Upper lobe of right lung (tissue), 1 donor: ENCODE results near the gene PEX1. TPM values are rescaled to one million over a fixed set of nuclear protein-coding genes. Genes with fewer than 3 reads are reported as not detected.
"Not testable (repeated sequence)": the region's sequence is repeated elsewhere in the genome, so short reads cannot be mapped to it uniquely, and the experiment has no call there.

Experiments used
- ATAC-seq: fragments of 200-7000 bp; cut with Tn5 transposase; one replicate; pipeline ENCODE4 v1.9.1; 2020; ENCODE audit warnings: mild to moderate bottlenecking, moderate library complexity
- DNase-seq: peaks from one replicate; pipeline ENCODE4 v3.0.0-alpha.2; 2020
- H3K27ac ChIP-seq: fragments of 200-600 bp; one replicate; pipeline ENCODE4 v1.8.0; 2022
- H3K27me3 ChIP-seq: fragments of 200-600 bp; one replicate; pipeline ENCODE4 v1.8.0; 2022; ENCODE audit warnings: mild to moderate bottlenecking
- H3K36me3 ChIP-seq: fragments of 200-600 bp; one replicate; pipeline ENCODE4 v1.8.0; 2022
- H3K4me1 ChIP-seq: fragments of 200-600 bp; one replicate; pipeline ENCODE4 v1.8.0; 2022
- H3K4me3 ChIP-seq: fragments of 200-600 bp; one replicate; pipeline ENCODE4 v1.8.0; 2022; ENCODE audit warnings: mild to moderate bottlenecking
- H3K9me3 ChIP-seq: fragments of 200-600 bp; one replicate; pipeline ENCODE4 v1.8.0; 2022
- CTCF ChIP-seq: fragments of 200-600 bp; IDR thresholded peaks from one replicate; pipeline ENCODE4 v1.8.0; 2022; ENCODE audit warnings: antibody characterized with exemption
- intact Hi-C: fragments of 100-400 bp; cut with DNase I; formaldehyde crosslinking; loops from one replicate; pipeline ENCODE4 v1.11.0; 2022
- total RNA-seq: library from RNA; stranded (reverse); fragmentation: NEBNext Ultra II Directional; extraction: Animal tissue kit (Norgen Biotek cat#: 25700); gene quantifications from one replicate; pipeline ENCODE4 v1.2.1, GENCODE V29; 2021
- donor health status: DM: no; HTN: yes; CAD: no; lungs with severe emphysema.

The PEX1 gene
- total RNA-seq, 1 donor from 2014 or later, result 14.2 TPM

GRCh38 chr7:92487804-92488203 lies 40.5 kb downstream of the PEX1 start:
- H3K27me3 ChIP-seq, result no peaks in the 10 kb centered on the region
- DNase-seq (no peak), ATAC-seq (no peak)
- H3K4me3 ChIP-seq, result no peak overlapping the region
- H3K4me1 ChIP-seq, result no peaks in the 10 kb centered on the region
- no peaks in the 10 kb centered on the region for H3K9me3 ChIP-seq
- TF ChIP-seq CTCF, result no peak
- intact Hi-C loops, result no loop called here
- H3K27ac ChIP-seq, result no peak overlapping the region
- H3K36me3 ChIP-seq, result peaks cover 77% of the 10 kb centered on the region

GRCh38 chr7:92485974-92486373 lies 42.3 kb downstream of the PEX1 start:
- Histone ChIP-seq H3K4me1 (no peaks in the 10 kb centered on the region), H3K27ac (no peak overlapping the region), H3K4me3 (no peak overlapping the region), H3K27me3 (no peaks in the 10 kb centered on the region), H3K9me3 (no peaks in the 10 kb centered on the region), H3K36me3 (peaks cover 59% of the 10 kb centered on the region)
- intact Hi-C loops, result no loop called here
- ATAC-seq (no peak), DNase-seq (no peak)
- no peak for TF ChIP-seq CTCF

- ATAC-seq (no peak), DNase-seq (no peak)
- no peak for TF ChIP-seq CTCF
- H3K36me3 ChIP-seq, result peaks cover 53% of the 10 kb centered on the region
- H3K4me1 ChIP-seq, result no peaks in the 10 kb centered on the region
- H3K4me3 ChIP-seq, result no peak overlapping the region
- H3K27ac ChIP-seq, result no peak overlapping the region
- intact Hi-C loops, result no loop called here
- H3K27me3 ChIP-seq, result no peaks in the 10 kb centered on the region
- no peaks in the 10 kb centered on the region for H3K9me3 ChIP-seq
These were observed 42.9 kb downstream of the PEX1 start for GRCh38 chr7:92485267-92485892.

GRCh38 chr7:92484226-92484625 lies 44.1 kb downstream of the PEX1 start:
- ATAC-seq, intact Hi-C loops: not testable (repeated sequence)

GRCh38 chr7:92483624-92484023 lies 44.7 kb downstream of the PEX1 start:
- H3K4me1 ChIP-seq, result not testable (repeated sequence)

More at GRCh38 chr7:92484226-92484625, 44.1 kb downstream of the PEX1 start:
- H3K27ac ChIP-seq, DNase-seq, H3K9me3 ChIP-seq, H3K4me3 ChIP-seq, H3K4me1 ChIP-seq, H3K27me3 ChIP-seq: not testable (repeated sequence)
- H3K36me3 ChIP-seq, result peaks cover 42% of the 10 kb centered on the region

GRCh38 chr7:92479146-92479545 lies 49.2 kb downstream of the PEX1 start:
- DNase-seq, H3K27me3 ChIP-seq, H3K4me3 ChIP-seq, H3K9me3 ChIP-seq, H3K36me3 ChIP-seq, ATAC-seq, intact Hi-C loops, H3K27ac ChIP-seq, H3K4me1 ChIP-seq: not testable (repeated sequence)

More at GRCh38 chr7:92483624-92484023, 44.7 kb downstream of the PEX1 start:
- H3K27ac ChIP-seq, H3K9me3 ChIP-seq, H3K4me3 ChIP-seq, DNase-seq, intact Hi-C loops, ATAC-seq, H3K27me3 ChIP-seq: not testable (repeated sequence)
- H3K36me3 ChIP-seq, result peaks cover 36% of the 10 kb centered on the region

- Histone ChIP-seq H3K27me3 (no peaks in the 10 kb centered on the region), H3K4me1 (no peaks in the 10 kb centered on the region), H3K4me3 (no peak overlapping the region), H3K36me3 (no peaks in the 10 kb centered on the region), H3K9me3 (no peaks in the 10 kb centered on the region), H3K27ac (no peak overlapping the region)
- intact Hi-C loops, result no loop called here
- ATAC-seq (no peak), DNase-seq (no peak)
- TF ChIP-seq CTCF, result no peak
These were observed 49.6 kb downstream of the PEX1 start for GRCh38 chr7:92478711-92479110.
